ENCODE measurements around the gene NIPBL. TPM values are rescaled to one million over a fixed set of nuclear protein-coding genes. Genes with fewer than 3 reads are reported as not detected.

NIPBL gene
- total RNA-seq, 1 experiment from 2014 or later: 11.7 TPM

GRCh38 chr5:36870399-36871040 is 6.0 kb upstream of the NIPBL start:
- DNase-seq: peak; percentile 69
- Histone ChIP-seq H3K36me3 (replicated peaks; ENCODE audit: control insufficient read depth, insufficient read depth, low read length) (no peaks in the 10 kb centered on the region), H3K4me3 (ENCODE audit: insufficient read depth, low read depth, low read length) (no peak overlapping the region), H3K27me3 (ENCODE audit: control insufficient read depth, insufficient read depth, low read length) (no peaks in the 10 kb centered on the region)

- no peak for DNase-seq
Measured at GRCh38 chr5:36874465-36874864, 2.1 kb upstream of the NIPBL start.

GRCh38 chr5:36875051-36875789 is 1.3 kb upstream of the NIPBL start:
- no peaks in the 10 kb centered on the region for H3K36me3 ChIP-seq (replicated peaks; ENCODE audit: control insufficient read depth, insufficient read depth, low read length)
- peak; percentile 60 for DNase-seq
- H3K27me3 ChIP-seq (ENCODE audit: control insufficient read depth, insufficient read depth, low read length): no peaks in the 10 kb centered on the region
- H3K4me3 ChIP-seq (ENCODE audit: insufficient read depth, low read depth, low read length): peak overlapping the region; percentile 91

More at GRCh38 chr5:36874465-36874864, 2.1 kb upstream of the NIPBL start:
- H3K36me3 ChIP-seq (replicated peaks; ENCODE audit: control insufficient read depth, insufficient read depth, low read length): no peaks in the 10 kb centered on the region
- H3K27me3 ChIP-seq (ENCODE audit: control insufficient read depth, insufficient read depth, low read length): no peaks in the 10 kb centered on the region
- H3K4me3 ChIP-seq (ENCODE audit: insufficient read depth, low read depth, low read length): peak overlapping the region; percentile 23; the same call in 1 of the 2 replicates

- DNase-seq: peak; percentile 78
- H3K27me3 ChIP-seq (ENCODE audit: control insufficient read depth, insufficient read depth, low read length): no peaks in the 10 kb centered on the region
Measured at GRCh38 chr5:36875790-36876298, 725 bp upstream of the NIPBL start.

GRCh38 chr5:36876965-36877666 is 547 bp downstream of the NIPBL start:
- Histone ChIP-seq H3K36me3 (replicated peaks; ENCODE audit: control insufficient read depth, insufficient read depth, low read length) (no peaks in the 10 kb centered on the region), H3K27me3 (ENCODE audit: control insufficient read depth, insufficient read depth, low read length) (no peaks in the 10 kb centered on the region), H3K4me3 (ENCODE audit: insufficient read depth, low read depth, low read length) (peak overlapping the region; percentile 91)
- DNase-seq: peak; percentile 73

More at GRCh38 chr5:36875790-36876298, 725 bp upstream of the NIPBL start:
- H3K36me3 ChIP-seq (replicated peaks; ENCODE audit: control insufficient read depth, insufficient read depth, low read length): no peaks in the 10 kb centered on the region
- H3K4me3 ChIP-seq (ENCODE audit: insufficient read depth, low read depth, low read length): peak overlapping the region; percentile 91

GRCh38 chr5:36877667-36878391 is 1.3 kb downstream of the NIPBL start:
- H3K27me3 ChIP-seq (ENCODE audit: control insufficient read depth, insufficient read depth, low read length): no peaks in the 10 kb centered on the region
- no peaks in the 10 kb centered on the region for H3K36me3 ChIP-seq (replicated peaks; ENCODE audit: control insufficient read depth, insufficient read depth, low read length)
- peak; percentile 22 for DNase-seq
- peak overlapping the region; percentile 91 for H3K4me3 ChIP-seq (ENCODE audit: insufficient read depth, low read depth, low read length)

GRCh38 chr5:36878392-36879082 is 2.0 kb downstream of the NIPBL start:
- H3K27me3 ChIP-seq (ENCODE audit: control insufficient read depth, insufficient read depth, low read length): no peaks in the 10 kb centered on the region
- no peaks in the 10 kb centered on the region for H3K36me3 ChIP-seq (replicated peaks; ENCODE audit: control insufficient read depth, insufficient read depth, low read length)
- DNase-seq: peak; percentile 87
- peak overlapping the region; percentile 91 for H3K4me3 ChIP-seq (ENCODE audit: insufficient read depth, low read depth, low read length)

GRCh38 chr5:36879274-36880033 is 2.9 kb downstream of the NIPBL start:
- Histone ChIP-seq H3K4me3 (ENCODE audit: insufficient read depth, low read depth, low read length) (peak overlapping the region; percentile 91; the same call in 1 of the 2 replicates), H3K36me3 (replicated peaks; ENCODE audit: control insufficient read depth, insufficient read depth, low read length) (no peaks in the 10 kb centered on the region)

GRCh38 chr5:36880761-36881160 is 4.2 kb downstream of the NIPBL start:
- no peaks in the 10 kb centered on the region for H3K27me3 ChIP-seq (ENCODE audit: control insufficient read depth, insufficient read depth, low read length)
- H3K4me3 ChIP-seq (ENCODE audit: insufficient read depth, low read depth, low read length): no peak overlapping the region
- no peaks in the 10 kb centered on the region; the same call in 1 of the 2 replicates for H3K36me3 ChIP-seq (replicated peaks; ENCODE audit: control insufficient read depth, insufficient read depth, low read length)
- no peak for DNase-seq

More at GRCh38 chr5:36879274-36880033, 2.9 kb downstream of the NIPBL start:
- DNase-seq: no peak
- H3K27me3 ChIP-seq (ENCODE audit: control insufficient read depth, insufficient read depth, low read length): no peaks in the 10 kb centered on the region

- Histone ChIP-seq H3K36me3 (replicated peaks; ENCODE audit: control insufficient read depth, insufficient read depth, low read length) (no peaks in the 10 kb centered on the region; the same call in 1 of the 2 replicates), H3K27me3 (ENCODE audit: control insufficient read depth, insufficient read depth, low read length) (no peaks in the 10 kb centered on the region), H3K4me3 (ENCODE audit: insufficient read depth, low read depth, low read length) (no peak overlapping the region)
- no peak for DNase-seq
Measured at GRCh38 chr5:36881304-36881703, 4.7 kb downstream of the NIPBL start.

GRCh38 chr5:36881807-36882206 is 5.2 kb downstream of the NIPBL start:
- H3K27me3 ChIP-seq (ENCODE audit: control insufficient read depth, insufficient read depth, low read length): no peaks in the 10 kb centered on the region
- H3K4me3 ChIP-seq (ENCODE audit: insufficient read depth, low read depth, low read length): no peak overlapping the region
- no peaks in the 10 kb centered on the region; the same call in 1 of the 2 replicates for H3K36me3 ChIP-seq (replicated peaks; ENCODE audit: control insufficient read depth, insufficient read depth, low read length)
- DNase-seq: no peak

- DNase-seq: no peak
- no peak overlapping the region for H3K4me3 ChIP-seq (ENCODE audit: insufficient read depth, low read depth, low read length)
- H3K27me3 ChIP-seq (ENCODE audit: control insufficient read depth, insufficient read depth, low read length): no peaks in the 10 kb centered on the region
- H3K36me3 ChIP-seq (replicated peaks; ENCODE audit: control insufficient read depth, insufficient read depth, low read length): no peaks in the 10 kb centered on the region; the same call in 1 of the 2 replicates
Measured at GRCh38 chr5:36882250-36882649, 5.7 kb downstream of the NIPBL start.

- no peaks in the 10 kb centered on the region for H3K27me3 ChIP-seq (ENCODE audit: control insufficient read depth, insufficient read depth, low read length)
- H3K36me3 ChIP-seq (replicated peaks; ENCODE audit: control insufficient read depth, insufficient read depth, low read length): no peaks in the 10 kb centered on the region; the same call in 1 of the 2 replicates
- H3K4me3 ChIP-seq (ENCODE audit: insufficient read depth, low read depth, low read length): no peak overlapping the region
- no peak for DNase-seq
Measured at GRCh38 chr5:36883894-36884462, 7.4 kb downstream of the NIPBL start.
